NCI-H2196 treated with DMSO at 0.1 percent for 48 hours (cell line): Measurements from ENCODE around the gene CLDN12.

Experiments used
- DNase-seq: peaks from one replicate; lab custom pipeline; 2025; ENCODE audit not compliant: unreplicated experiment; lab: John Stamatoyannopoulos, UW

Gene CLDN12

DNA sequence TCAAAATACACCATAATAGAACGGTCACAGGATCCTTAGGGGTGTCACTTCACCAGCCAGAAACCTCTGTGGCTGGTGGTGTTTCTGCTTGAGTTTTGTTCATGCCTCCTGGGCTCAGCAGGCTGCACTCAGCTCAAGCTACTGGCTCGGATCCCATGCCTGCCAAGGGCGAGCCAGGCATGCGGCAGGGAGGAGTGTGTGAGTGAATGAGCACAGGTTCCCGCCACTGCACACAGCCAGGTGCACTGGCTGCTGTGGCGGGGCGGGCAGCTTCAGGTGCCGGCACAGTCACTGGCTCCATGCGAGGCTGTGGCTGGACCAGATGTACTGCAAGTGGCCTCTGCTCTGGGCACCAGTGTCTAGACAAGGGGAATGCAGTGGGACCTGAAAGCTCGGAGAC, 29.5 kb downstream of the CLDN12 start:
- DNase-seq: no peak

DNA sequence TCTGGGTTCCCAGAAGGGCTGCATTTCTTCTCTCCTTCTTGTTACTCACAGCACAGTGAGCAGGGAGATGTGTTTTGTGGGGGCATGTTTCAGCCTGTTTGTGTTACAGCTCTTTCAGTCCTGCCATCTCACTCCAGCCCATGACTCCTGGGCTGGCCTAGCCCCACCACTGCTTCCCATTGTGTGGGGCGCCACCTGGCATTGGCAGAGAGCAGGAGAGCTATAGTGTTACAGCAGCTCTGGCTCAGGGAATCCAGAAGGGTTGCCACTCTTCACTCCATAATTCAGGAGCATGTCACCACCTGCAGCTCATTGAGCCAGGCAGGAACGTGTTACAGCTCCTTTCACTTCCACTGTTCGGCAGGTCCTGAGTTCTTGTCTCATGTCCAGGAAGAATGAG, 30.0 kb downstream of the CLDN12 start:
- no peak for DNase-seq

DNA sequence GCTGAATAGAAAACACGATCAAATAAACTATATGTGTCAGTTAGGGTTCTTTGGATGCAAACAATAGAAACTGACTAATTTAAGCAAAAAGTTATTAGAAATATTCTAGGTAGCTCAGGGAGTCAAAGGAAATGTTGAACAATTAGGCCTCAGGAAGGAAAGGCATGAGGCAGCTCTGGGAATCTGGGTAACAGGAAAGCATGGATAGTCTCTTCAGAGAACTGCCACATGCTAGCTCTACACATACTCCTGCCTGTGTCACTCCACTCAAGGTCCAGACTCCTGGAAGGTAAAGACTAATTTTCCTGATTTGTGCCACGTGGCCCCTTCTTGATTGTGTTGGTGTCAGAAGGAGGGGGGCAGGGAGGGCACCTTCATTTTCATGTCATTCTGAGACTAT, 42.4 kb downstream of the CLDN12 start:
- no peak for DNase-seq

DNA sequence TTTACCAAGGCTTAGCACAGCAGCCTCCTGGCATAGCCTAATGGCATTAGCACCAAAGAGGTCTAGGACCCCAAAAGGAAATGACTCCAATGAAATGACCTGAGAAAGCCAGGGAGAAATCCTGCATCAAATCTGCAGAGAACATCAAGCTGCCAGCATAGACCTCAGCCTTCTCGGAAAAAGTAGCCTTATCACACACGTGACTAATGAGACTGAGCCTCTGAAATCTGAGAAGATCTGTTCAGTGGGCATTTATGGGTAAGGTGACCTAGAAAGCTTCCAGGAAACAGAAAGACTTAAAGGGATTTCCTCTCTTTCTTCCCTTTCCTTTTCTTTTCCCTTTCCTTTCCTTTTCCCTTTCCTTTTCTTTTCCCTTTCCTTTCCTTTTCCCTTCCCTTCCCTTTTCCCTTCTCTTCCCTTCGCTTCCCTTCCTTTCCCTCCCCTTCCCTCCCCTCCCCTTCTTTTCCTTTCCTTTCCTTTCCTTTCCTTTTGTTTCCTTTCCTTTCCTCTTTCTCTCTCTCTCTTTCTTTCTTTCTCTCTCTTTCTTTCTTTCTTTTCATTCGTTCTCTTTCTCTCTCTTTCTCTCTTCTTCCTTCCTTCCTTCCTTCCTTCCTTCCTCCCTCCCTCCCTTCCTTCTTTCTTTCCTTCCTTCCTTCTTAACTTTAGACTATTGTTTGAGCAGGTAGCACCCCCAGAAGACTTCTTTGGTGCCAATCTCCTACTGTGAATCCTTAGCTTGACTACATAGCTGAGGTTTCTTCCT, 43.1 kb downstream of the CLDN12 start:
- DNase-seq: no peak

DNA sequence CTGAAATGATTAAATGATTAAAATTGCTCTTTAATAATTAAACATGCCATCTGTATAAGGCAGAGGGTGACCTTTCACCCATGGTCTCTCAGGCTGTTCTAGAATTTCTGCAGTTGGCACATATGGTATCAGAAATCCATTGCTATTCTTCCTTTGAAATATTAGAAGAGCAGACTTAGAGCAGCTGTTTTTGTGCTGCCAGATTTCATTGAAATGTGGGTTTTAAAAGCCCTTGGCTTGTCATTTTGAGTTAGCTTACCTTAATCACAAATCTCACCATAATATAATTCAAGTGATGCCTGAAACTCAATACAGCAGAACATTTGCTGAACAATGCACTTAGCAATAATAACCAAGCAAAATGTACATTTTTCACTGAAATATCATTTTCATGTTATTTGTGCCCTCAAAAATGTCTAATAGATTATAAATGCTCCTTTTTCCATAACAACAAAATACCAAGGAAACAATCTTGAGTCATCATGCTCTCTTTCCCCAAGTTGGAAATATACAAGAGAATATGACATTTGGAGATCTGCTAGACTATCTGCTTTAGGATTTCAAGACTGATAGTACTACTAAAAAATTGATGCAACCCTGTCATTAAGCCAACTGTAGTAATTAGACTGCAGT, 50.1 kb downstream of the CLDN12 start:
- DNase-seq: no peak

DNA sequence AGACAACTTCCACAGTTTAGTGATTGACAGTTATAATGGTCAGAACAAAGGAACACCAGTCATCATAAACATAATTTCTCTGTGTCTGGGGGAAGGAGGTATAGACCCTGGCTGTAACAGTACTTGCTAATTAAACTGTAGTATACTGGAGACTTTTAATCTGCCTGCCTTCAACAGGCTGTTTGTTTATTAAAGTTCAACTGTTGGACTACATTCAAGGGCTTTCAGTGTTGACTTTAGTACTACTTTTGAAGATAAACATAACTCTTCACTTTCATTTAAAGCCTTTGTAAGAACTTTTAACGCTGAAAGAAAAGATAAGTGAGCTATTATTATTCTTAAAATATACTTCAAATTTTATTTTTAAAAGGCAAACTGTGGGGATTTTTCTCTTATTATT, 50.7 kb downstream of the CLDN12 start:
- DNase-seq: no peak

DNA sequence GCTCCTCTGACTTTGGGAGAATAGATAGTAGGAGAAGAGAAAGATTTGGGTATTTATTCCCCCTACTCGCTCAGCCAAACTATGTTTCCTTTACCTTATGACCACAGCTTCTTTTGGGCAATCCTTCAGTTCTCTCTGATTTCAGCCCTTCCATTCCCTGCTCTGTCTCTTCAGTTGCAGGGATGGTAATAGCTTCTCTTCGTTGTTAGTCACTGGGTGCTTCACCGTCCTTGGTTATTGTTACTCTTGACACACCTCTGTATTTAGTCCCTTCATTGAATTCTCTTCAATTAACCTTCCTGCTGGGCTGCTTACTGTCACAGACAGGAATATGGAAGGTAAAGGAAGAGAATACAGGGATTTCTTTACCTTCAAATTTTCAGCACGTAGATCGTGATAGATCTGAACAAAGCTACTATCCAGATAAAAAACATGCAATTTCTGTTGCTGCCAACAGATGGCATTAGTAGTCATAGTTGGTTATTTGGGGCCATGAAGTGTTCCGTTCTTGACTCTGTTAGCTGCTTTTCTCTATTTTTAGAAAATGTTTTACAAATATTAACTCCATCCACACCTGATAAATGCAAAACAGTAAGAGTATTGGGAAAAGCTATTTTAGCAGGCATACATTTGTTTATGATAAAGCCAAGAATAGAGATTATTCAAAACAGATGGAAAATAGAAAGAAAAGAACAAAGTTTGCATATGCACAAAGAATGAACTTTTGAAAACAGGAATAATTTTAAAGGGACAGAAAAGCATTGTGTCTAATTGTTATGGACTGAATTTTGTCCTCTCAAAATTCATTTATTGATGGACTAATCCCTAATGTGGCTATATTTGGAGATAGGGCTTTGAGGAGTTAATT, 52.1 kb downstream of the CLDN12 start:
- DNase-seq: peak; percentile 21

DNA sequence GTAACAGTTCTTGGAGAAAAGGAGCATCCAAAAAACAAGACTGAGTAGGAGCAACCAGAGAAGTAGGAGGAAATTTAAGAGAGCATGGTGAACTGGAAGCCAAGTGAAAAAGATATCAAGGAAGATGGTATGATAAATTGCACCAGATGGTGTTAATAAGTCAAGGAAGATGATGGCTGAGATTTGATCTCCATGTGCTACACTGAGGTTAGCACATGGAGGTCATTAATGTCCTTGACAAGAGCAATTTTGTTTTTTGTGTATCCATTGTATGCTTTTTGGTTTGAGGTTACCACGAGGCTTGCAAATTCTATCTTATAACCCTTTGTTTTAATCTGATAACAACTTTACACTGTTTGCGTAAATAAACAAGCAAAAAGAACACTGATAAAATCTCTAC, 54.8 kb downstream of the CLDN12 start:
- no peak for DNase-seq

DNA sequence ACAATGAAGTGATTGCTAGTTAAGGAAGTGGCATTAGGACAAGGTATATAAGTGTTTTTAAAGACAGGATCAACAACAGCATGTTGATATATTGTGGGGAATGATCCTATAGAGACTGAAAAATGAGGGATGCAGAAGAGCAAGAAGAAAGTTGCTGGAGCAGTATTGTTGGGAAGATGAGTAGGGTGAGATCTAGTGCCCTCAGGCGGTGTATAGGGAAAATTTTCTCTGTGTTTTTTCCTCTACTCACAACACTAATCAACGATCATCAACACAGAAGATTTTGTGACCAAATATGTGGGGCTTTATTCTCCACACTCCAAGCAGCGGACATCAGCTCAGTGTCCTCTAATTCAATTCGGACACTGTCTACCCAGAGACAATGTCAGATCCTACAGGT, 56.6 kb downstream of the CLDN12 start:
- no peak for DNase-seq

DNA sequence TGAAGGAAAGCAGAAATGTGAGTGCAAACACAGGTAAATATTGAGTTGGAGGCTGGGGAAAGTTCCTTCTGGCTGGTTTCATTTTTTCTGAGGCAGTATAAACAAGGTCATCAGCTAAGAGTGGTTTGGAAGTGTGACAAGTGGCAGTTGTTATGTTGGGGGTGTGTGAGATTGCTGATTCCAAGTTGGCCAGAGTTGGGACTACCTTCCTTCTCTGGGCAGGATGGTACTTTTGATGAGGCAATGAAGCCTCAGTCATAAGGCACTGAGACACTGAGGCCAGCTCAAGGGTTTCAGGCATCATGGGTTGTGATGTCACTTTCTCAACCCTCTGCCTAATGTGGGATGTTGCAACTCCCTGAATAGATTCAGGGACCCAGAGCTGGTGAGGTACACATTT, 58.0 kb downstream of the CLDN12 start:
- DNase-seq: no peak

DNA sequence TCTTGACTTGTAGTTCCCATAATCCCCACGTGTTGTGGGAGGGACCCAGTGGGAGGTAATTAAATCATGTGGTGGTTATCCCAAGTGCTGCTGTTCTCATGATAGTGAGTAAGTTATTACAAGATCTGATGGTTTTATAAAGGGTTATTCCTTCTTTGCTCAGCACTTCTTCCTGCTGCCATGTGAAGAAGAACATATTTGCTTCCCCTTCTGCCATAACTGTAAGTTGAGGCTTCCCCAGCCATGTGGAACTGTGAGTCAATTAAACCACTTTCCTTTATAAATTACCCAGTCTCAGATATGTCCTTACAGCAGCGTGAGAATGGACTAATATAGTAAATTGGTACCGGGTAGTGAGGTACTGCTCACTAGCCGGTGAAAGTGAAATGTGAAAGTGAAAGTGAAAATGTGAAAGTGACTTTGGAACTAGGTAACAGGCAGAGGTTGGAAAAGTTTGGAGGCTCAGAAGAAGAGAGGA, 59.9 kb downstream of the CLDN12 start:
- peak; percentile 19 for DNase-seq
